GM13977 (cell line): ENCODE results near the gene LDLRAD4.

Experiments
- DNase-seq: peaks from one replicate; pipeline ENCODE4 v3.0.0; 2012; ENCODE audit warnings: low spot score
- CTCF ChIP-seq: IDR thresholded peaks from 2 replicates; pipeline ENCODE4 v1.5.1; 2012; ENCODE audit warnings: mild to moderate bottlenecking, control low read depth; ENCODE audit not compliant: insufficient read depth; ENCODE audit errors: extremely low read depth, missing control alignments
- in situ Hi-C: fragments of 300-500 bp; cut with MboI; formaldehyde crosslinking; loops from one replicate; pipeline ENCODE4 v1.12.0; 2022; ENCODE audit warnings: low sequenced_read_pairs, low pct_unique_long_range_greater_than_20kb, mixed read lengths, inconsistent platforms; ENCODE audit not compliant: unreplicated experiment

The LDLRAD4 gene

GRCh38 chr18:13225261-13225660, 6.7 kb downstream of the LDLRAD4 start:
- DNase-seq: no peak
- no peak for TF ChIP-seq CTCF
- in situ Hi-C loops: no loop called here

GRCh38 chr18:13226533-13227144, 8.1 kb downstream of the LDLRAD4 start:
- DNase-seq: no peak
- TF ChIP-seq CTCF: no peak
- in situ Hi-C loops: no loop called here

- DNase-seq: no peak
- no peak for TF ChIP-seq CTCF
- in situ Hi-C loops: no loop called here
Measured at GRCh38 chr18:13227910-13228309, 9.3 kb downstream of the LDLRAD4 start.

- in situ Hi-C loops: no loop called here
- TF ChIP-seq CTCF: no peak
- DNase-seq: no peak
Measured at GRCh38 chr18:13229001-13229671, 10.6 kb downstream of the LDLRAD4 start.

GRCh38 chr18:13231151-13231550, 12.6 kb downstream of the LDLRAD4 start:
- TF ChIP-seq CTCF: no peak
- no peak for DNase-seq
- in situ Hi-C loops: no loop called here

GRCh38 chr18:13232086-13232917, 13.7 kb downstream of the LDLRAD4 start:
- no peak for DNase-seq
- TF ChIP-seq CTCF: no peak
- in situ Hi-C loops: no loop called here
